IPS-NIHi7 (cell line): ENCODE results near the gene ABHD12.
"Not testable (repeated sequence)": the region's sequence is repeated elsewhere in the genome, so short reads cannot be mapped to it uniquely, and the experiment has no call there.

ENCODE experiments used
- DNase-seq: peaks from one replicate; pipeline ENCODE4 v3.0.0; 2012; ENCODE audit warnings: mixed read lengths; ENCODE audit errors: extremely low spot score

The ABHD12 gene

DNA sequence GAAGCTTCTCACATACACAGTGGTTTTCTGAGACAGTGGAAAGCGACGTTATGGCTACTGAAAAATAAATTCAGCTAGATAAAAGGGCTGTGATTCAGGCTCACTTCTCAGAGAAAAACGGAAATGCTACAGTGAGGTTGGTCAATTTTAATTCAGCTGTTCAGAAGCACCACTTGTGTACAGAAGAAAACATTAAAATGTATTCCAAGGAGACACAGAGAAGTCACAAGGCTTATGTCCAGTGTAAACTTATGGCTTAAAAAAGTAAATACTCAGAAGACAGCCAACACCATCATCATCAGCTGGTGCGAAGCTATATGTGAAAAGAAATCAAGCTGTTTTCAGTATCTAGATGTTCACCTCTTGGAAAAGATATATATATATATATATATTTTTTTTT lies 68.6 kb downstream of the ABHD12 start:
- DNase-seq, result no peak

DNA sequence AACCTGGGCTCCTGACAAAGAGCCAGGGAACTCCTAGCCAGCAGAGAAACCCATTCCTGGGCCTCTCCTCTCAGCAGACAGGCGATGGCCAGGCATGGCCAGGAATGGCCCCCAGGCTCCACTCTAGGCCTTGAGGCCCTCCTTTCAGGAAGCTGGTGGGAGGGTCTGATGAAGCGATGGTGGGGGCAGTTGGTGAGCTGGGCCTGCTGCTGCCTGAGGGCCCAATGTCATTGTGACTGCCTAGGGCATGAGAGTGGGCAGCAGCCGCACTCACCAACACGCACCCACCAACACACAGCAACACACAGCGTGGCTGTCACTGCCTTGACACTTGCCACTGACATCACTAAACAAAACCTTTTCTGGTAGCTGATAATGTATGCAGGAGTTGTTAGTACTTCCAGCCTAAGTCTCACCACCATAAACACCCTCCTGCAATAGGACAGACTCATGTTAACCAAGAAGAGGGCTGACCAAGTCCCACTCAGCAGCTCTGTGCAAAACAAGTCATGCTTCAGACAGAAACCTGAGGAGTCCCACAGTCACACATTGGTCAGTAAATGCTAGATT lies 69.3 kb downstream of the ABHD12 start:
- no peak for DNase-seq

DNA sequence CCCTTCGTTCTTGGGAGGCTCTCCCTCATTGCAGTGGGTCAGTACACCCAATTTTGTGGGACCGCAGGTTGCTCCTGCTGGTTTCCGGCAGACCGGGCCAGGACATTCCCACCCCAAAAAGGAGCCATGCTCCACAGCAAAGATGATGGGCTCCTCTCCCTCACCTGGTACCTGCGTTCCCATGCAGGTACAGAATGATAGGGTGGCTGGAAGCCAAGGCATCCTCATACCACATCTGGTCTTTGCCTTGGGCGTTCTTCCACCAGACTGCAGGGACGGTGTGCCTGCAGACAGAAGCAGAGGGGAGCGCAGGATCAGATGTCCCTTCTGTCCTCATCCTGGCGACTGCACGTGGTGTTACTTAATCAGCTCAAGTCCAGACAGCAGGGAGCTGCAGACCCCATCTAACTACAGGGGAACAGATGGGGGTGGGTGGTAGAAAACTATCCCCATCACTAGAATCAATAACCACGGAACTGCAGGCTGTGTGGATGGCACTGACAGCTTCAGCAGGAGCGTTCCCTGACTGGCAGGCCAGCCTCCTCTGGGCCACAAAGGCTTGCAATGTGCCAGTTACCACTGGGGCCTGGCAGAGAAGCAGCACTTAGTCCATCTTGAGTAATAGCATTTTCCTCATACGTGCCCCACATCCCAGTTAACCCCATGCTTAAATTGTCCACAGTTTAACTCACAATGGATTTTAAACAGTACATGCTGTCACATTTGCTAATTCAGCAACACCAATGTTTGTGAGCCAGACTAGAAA lies 70.4 kb downstream of the ABHD12 start:
- DNase-seq, result no peak

DNA sequence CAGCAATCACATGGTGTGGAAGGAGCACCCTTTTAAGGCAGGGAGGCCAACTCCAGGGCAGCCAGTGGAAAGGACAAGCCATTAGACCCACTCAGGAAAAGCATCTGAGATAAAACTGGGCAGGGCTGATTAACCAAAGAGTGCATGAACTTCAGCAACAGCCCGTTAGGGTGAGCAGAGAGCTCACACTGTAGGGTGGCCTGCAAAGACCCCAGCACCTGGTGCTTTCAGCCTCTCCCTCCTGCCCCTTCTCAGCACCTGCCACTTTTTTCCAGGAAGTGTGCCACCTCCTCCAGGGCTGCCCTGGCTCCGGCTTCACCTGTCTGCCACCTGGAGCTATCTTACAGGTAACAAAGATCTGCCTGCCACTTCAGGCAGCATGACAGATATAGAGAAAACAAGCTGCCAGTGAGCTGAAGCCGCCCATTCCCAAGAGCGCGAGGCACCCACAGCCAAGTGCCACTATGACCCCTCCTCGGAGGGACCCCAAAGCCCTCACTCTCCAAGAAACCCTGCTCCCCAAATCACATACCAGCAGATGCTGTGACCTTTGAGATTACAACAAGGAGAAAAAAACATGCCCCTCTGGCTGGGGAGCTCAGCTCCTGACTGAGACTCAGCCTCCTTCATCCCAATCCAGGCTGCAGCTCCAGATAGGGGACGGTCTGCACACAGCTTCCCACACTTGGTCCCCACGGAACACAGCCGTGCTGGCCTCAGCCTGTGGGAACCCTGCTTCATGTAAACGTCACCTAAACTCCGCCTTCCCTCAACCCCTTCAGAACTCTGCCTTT lies 71.2 kb downstream of the ABHD12 start:
- no peak for DNase-seq

DNA sequence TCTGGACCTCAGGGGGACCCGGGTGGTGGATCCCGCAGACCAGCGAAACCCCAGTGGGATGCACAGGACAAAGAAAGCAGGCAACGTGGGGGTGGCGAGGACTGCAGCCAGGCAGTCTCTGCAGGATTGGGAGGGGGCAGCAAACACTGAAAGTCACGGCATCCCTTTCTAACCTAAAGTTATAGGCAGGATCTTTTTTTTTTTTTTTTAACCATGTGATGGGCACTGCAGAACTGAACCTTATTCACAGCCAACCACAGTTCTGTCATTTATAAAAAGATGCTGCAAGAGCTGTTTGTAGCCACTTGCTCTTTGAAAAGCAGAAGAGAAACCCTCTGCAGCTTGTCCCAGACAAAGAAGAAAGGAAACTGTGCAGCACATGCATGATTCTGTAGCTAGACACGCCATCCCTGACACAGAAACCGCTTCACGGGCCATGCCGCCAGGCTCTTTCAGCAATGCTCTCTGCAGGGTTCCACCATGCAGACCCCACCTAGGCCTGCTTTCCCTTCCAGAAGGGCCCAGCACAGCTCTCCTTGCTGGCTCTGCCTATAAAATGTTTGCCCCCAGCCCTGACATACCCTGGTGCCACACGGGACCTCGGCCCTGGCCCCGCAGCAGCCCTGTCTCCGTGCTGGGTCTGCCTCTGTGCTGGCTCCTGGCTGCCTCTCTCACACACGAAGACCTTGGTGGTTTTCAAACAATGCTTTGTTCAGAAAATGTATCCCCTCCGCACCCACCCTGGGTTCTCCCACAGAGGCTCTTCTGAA lies 72.0 kb downstream of the ABHD12 start:
- no peak for DNase-seq

DNA sequence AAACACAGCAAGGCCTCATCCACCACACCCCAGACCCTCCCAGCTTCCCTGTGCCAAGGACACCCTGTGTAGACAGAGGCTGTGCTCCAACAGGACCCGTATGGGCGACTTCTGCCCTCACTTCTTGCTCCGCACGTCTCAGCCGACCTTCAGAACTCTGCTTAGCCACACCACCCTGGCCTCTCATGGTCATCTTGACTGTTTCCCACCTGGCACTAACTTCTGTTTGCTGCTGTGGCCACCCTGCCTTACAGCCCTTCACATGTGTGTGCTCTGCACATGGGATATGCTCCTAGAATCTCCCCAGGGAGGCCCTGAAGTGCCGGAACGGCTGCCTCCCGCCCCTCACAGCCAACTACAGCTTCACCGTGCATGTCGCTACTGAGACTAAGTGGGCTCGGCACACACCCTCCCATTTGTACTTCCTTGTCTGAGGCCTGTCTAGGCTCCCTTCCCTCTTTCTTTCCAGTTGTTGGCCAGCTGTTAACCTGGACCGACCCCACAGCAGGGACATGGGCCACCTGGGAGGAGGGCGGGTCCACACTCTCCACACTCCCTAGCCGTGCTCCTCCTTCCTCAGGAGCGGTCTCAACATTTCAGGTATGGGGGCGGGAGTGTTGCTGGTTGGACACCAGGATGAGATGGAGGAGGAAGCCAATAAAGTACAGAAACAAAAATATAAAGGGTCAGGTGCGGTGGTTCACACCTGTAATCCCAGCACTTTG lies 73.1 kb downstream of the ABHD12 start:
- DNase-seq, result no peak

DNA sequence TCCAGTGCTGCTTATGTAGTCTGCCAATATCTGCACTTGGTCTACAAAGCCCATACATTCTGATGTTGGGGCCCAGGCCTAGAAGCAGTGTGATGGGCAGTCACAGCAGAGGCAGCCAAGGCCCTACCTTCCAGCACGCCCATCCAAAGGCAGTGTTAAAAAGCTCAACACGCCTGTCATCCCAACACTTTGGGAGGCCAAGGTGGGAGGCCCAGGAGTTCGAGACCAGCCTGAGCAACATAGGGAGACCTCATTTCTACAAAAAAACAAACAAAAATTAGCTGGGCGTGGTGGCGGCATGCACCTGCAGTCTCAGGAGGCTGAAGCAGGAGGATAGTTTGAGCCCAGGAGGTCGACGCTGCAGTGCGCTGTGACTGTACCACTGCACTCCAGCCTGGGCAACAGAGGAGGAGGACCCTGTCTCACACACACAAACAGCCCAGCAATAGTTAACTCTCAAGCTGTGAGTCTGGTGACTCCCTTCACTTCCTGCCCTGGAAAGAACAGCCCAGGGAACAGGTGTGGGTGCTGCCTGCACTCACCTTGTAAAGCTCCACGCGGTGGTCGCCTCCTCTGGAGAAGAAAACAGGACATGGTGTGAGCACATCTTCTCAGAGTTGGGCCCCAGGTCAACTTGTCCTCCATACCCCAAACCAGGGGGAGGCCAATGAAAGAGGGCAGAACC lies 74.0 kb downstream of the ABHD12 start:
- no peak for DNase-seq

DNA sequence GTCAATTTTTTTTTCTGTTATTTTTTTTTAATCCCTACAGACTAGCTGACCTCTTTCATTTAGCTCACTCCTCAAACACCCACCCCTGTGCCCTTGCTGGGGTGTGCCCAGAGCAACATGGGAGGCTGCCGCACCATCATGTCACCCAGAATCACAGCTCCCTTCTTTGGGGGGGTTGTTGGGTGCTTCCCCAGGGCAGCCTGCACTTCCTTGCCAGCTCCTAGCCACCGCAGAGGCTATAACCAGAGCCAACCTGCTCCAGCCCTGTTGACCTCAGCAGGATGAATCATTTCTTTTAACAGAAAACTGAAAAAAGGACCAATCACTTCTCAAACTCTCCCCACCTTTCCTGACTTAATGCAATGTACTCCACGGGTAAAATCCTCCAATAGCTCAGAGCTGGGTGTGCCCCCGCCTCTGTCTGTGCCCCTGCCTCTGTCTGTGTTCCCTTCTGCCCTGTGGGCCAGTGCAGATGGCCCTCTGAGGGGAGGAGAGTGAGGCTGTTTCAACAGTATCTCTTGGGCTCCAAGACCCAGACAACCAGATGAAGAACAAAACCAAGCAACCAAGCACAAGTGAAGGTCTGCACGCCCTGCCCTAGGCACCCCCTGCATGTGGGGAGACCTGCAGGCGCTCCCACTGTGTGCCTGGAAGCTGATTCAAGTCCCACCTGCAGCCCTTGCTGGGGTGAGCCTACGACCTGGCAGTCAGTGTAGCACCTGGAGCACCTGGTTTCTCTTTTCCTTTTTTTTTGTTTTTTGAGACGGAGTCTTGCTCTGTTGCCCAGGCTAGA lies 75.0 kb downstream of the ABHD12 start:
- DNase-seq, result no peak

DNA sequence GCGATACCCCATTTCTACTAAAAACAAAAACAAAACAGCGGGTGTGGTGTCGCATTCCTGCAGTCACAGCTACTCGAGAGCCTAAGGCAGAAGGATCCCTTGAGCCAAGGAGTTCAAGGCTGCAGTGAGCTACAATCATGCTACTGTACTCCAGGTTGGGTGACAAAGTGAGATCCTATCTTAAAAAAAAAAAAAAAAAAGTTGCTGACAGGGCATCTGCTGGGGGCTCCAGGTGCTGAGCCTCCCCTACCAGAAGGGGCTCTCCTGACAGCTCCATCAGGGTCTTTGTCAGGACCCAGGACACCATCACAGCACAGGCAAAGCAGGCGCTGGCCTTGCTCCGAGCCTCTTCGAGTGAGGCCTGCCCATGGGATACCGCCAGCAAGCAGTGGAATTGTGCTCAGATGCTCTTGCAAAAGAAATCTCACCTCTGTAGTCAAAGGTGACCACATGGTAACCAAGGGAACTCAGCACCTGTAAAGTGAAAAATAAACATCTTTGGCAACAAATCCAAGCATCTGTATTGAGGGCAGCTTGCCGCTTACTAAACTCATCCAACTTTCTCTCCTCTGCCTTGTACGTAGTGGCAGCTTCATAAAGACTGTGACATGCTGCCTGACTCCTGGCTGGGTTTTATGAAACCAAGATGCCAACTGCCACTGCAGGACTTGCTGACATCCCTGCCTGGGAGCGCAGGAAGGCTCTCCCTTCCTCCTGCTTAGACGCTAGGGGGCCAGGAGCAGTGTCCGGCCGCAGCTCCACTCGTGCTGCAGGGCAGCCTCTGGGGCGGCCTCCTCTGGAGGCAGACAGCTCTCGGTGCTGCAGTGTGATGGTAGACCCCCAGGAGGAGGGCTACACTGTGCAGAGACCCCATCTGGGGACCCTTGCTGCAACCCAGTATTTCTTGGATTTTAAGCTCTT lies 75.9 kb downstream of the ABHD12 start:
- no peak for DNase-seq

DNA sequence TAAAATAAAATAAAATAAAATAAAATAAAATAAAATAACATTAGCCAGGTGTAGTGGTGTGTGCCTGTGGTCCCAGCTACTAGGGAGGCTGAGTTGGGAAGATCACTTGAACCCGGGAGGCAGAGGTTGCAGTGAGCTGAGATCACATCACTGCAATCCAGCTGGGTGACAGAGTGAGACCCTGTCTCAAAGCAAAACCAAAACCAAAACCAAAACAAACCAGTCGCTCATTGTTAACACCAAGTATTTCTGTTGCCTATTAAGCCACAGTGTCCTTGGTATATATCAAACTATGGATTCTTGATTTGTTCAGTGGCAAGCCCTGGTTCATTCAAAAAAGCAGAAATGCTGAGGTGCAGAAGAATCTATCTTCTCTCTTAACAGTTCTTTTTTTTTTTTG lies 77.0 kb downstream of the ABHD12 start:
- DNase-seq, result no peak

DNA sequence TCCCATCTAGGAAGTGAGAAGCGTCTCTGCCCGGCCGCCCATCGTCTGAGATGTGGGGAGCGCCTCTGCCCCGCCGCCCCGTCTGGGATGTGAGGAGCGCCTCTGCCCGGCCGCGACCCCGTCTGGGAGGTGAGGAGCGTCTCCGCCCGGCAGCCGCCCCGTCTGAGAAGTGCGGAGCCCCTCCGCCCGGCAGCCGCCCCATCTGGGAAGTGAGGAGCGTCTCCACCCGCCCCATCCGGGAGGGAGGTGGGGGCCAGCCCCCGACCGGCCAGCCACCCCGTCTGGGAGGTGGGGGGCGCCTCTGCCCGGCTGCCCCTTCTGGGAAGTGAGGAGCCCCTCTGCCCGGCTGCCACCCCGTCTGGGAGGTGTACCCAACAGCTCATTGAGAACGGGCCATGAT lies 77.9 kb downstream of the ABHD12 start:
- DNase-seq, result not testable (repeated sequence)

DNA sequence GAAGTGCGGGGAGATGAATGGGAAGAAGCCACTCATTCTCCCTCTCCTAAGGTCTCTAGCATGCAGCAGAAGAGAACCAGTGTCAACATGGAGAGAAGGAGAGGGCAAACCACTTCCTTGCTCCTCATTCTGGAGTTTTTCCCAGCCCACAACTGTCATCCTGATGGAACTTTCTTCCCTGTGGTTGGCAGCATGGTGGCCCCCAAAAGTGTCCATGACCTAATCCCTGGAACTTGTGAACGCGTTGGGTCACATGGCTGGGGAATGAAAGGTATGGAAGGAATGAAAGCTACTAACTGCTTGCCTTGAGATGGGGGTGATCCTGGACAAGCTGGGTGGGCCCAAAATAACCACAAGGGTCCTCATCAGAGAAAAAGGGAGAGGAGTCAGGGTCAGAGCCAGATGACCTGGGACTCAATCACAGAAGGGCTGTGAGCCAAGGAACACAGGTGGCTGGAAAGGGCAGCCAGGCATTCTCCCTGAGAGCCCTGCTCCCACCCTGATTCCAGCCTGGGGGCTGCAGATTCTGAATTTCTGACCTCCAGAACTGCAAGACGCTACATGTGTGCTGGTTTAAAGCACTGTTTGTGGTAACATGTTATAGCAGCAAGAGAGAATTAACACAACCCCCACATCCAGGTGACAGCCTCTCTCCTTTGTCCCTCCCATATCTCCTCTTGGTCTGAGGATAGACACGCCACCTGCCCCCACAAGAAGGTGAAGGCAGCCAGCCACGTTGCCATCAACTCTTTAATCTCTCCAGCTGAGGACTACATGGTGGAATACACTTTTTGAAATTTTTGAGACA lies 79.5 kb downstream of the ABHD12 start:
- DNase-seq, result no peak

DNA sequence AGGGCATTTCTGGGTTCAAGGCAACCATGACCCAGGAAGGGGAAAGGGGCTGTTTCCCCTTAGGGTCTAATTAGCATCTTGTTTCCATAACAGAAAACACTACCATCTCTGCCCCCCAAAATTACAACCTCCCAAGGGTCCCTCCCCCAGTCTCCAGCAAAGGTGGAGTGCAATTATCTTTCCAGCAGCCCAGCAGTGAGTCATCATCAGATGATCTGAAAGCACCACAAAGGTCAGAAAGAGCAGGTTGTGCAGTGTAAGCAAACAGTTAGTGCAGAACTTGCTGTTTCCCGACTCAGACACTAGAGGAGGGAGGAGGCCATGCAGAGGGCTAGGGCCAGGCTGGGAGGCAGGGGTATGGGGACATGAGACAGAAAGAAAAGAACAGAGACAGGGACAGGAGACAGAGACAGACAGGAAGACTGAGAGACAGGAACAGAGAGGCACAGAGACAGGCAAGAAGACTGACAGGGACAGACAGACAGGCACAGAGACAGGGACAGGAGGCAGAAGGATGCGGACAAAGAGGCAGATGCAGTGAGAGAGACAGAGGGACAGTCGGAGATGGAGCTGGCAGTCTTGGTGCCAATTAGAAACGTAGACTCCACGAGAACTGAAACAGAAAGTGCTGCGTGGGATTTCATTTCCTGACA lies 80.2 kb downstream of the ABHD12 start:
- peak; percentile 50 for DNase-seq

DNA sequence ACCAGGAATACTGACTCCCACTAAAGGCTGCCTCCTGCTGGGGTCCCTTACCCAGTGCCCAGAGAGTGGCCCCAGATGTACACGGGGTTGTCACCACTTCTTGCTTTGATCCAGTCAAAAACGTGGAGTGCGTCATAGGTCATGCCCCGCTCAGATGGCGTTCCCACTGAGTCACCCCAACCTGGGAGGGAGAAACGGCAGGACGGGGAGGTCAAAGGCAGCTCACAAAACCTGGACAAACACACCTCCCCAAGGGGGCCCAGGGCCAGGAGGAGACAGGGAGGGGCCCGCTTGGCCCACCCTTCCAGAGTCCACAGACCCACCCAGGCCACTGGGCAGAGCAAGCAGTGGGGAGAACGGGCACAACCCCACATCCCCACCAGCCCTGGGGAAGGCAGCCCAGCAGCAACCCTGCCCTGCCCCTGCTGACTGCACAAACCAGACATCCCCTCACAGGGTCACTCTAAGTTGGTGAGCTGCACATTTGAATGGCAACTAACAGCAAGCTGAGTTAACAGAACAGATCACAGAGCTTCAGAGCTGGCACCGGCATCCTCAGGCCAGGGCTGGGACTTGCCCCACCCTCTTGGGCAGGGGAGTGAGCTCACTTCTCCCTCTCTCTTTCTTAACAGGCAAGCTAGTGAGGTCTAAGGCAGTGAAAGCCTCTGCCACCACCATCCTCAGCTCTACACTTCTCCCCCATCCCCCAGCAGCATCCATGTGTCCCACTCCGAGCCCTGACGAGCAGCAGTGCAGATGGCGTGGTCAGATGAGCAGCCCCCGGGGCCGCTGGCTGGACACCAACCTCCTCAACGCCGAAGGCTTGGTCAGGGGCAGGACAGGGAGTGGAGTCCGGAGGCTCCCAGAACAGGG lies 81.0 kb downstream of the ABHD12 start:
- DNase-seq, result no peak

DNA sequence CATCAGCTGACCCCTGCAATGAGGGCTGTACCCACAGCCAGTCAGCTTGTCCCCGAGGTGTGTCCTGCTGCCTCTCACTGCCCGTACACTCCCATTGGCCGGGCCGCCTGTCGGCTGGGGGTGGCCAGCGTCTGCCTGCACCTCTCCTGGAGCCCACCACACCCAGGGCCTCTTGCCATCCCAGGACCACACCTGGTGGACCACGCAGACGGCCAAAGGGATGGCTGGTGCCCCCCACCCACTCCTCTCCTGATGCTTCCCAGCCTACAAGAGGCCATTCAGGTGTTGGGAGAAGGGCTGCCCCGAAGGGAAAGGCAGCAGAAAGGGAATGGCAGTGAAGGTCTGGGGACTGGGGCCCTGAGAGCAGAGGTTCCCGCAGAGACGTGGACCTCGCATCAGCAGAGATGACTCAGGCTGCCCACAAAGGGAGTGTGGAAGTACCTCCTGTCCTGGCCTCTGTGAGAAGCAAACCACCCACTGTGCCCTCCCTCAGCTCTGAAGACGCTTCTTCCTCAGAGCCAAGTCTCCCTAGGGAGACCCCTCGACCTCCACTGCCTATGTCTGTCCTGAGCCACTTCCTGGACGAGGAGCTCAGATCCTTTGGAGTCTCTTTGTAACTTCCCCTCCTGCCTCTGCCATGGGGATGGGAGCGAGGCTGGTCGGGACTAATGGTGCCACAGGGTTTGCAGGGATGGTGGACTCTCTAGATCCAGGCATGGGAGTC lies 81.8 kb downstream of the ABHD12 start:
- DNase-seq, result no peak

DNA sequence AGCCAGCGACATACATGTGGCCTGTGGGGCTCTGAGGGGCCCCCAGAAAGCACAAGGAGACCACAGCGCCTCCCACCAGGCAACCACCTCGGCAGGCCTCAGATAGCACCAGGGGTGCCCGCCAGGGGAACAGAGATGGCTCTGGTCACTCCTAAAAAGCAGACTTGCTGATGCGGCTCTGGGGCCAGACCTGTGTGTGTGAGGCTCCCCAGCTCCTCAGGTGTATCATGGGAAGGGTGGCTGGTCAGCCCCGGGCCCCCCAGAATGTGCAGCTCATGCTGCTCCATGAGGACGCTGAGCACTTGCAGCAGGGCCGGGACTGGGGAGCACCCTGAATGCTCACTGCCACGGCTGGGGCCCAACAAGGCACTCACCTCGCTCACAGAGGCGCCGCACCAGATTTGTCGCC lies 82.5 kb downstream of the ABHD12 start:
- no peak for DNase-seq
